Non-pigmented ciliary epithelial cell (primary cell): ENCODE data around the gene AP3D1.
"Not testable (repeated sequence)": the region's sequence is repeated elsewhere in the genome, so short reads cannot be mapped to it uniquely, and the experiment has no call there.

ENCODE experiments used
- DNase-seq: peaks from one replicate; pipeline ENCODE4 v3.0.0-alpha.2; 2010; ENCODE audit warnings: low read depth

The AP3D1 gene

GRCh38 chr19:2109046-2109864 is 42.1 kb downstream of the AP3D1 start:
- no peak for DNase-seq

- no peak for DNase-seq
Observed at GRCh38 chr19:2108251-2109016, 42.9 kb downstream of the AP3D1 start.

- no peak for DNase-seq
Observed at GRCh38 chr19:2103045-2103707, 48.2 kb downstream of the AP3D1 start.

GRCh38 chr19:2101417-2102335 is 49.7 kb downstream of the AP3D1 start:
- DNase-seq: no peak

- DNase-seq: no peak
Observed at GRCh38 chr19:2100719-2101061, 50.7 kb downstream of the AP3D1 start.

- no peak for DNase-seq
Observed at GRCh38 chr19:2099937-2100718, 51.2 kb downstream of the AP3D1 start.

- DNase-seq: no peak
Observed at GRCh38 chr19:2099054-2099501, 52.3 kb downstream of the AP3D1 start.

GRCh38 chr19:2097886-2098327 is 53.5 kb downstream of the AP3D1 start:
- DNase-seq: no peak

GRCh38 chr19:2097203-2097885 is 54.0 kb downstream of the AP3D1 start:
- no peak for DNase-seq

GRCh38 chr19:2096480-2097202 is 54.7 kb downstream of the AP3D1 start, which contains the start of gene IZUMO4:
Gene IZUMO4, plus strand, starts transcription at chr19:2096915. Its CDS starts 31 bp downstream, at chr19:2096946.
- DNase-seq: peak; percentile 60

- DNase-seq: no peak
Observed at GRCh38 chr19:2096034-2096479, 55.3 kb downstream of the AP3D1 start, which contains the start of gene MOB3A. Gene MOB3A, minus strand, starts transcription at chr19:2096326. Its CDS starts 17,766 bp downstream, at chr19:2078560.

- DNase-seq: not testable (repeated sequence)
Observed at GRCh38 chr19:2091926-2092525, 59.3 kb downstream of the AP3D1 start.

- DNase-seq: no peak
Observed at GRCh38 chr19:2089727-2090053, 61.7 kb downstream of the AP3D1 start.

- no peak for DNase-seq
Observed at GRCh38 chr19:2089001-2089711, 62.2 kb downstream of the AP3D1 start.

GRCh38 chr19:2087621-2088100 is 63.7 kb downstream of the AP3D1 start:
- no peak for DNase-seq

GRCh38 chr19:2086695-2087620 is 64.4 kb downstream of the AP3D1 start:
- not testable (repeated sequence) for DNase-seq
